Endothelial cell (in vitro differentiated cells): ENCODE results near the gene PIGU. TPM values are rescaled to one million over a fixed set of nuclear protein-coding genes. Genes with fewer than 3 reads are reported as not detected.

Experiments
- DNase-seq: peaks from one replicate; pipeline ENCODE4 v3.0.0; 2021; ENCODE audit warnings: low spot score
- H3K27ac Mint-ChIP-seq: one replicate; pipeline ENCODE4 v1.8.0; 2021; ENCODE audit warnings: mixed read lengths, inconsistent platforms; ENCODE audit not compliant: unreplicated experiment
- H3K27me3 Mint-ChIP-seq: one replicate; pipeline ENCODE4 v1.8.0; 2021; ENCODE audit warnings: mild to moderate bottlenecking, moderate library complexity, mixed read lengths, inconsistent platforms; ENCODE audit not compliant: unreplicated experiment
- H3K36me3 Mint-ChIP-seq: one replicate; pipeline ENCODE4 v1.8.0; 2021; ENCODE audit warnings: mild to moderate bottlenecking, low read depth, mixed read lengths, inconsistent platforms; ENCODE audit not compliant: unreplicated experiment
- H3K4me1 Mint-ChIP-seq: one replicate; pipeline ENCODE4 v1.8.0; 2021; ENCODE audit warnings: mild to moderate bottlenecking, mixed read lengths, inconsistent platforms; ENCODE audit not compliant: unreplicated experiment
- H3K4me3 Mint-ChIP-seq: one replicate; pipeline ENCODE4 v1.8.0; 2021; ENCODE audit warnings: mild to moderate bottlenecking, mixed read lengths, inconsistent platforms; ENCODE audit not compliant: unreplicated experiment
- H3K9me3 Mint-ChIP-seq: one replicate; pipeline ENCODE4 v1.8.0; 2021; ENCODE audit warnings: mixed read lengths, inconsistent platforms; ENCODE audit not compliant: unreplicated experiment
- CTCF ChIP-seq: fragments of 200-600 bp; sonication (generic); IDR thresholded peaks from one replicate; pipeline ENCODE4 v1.5.0; 2021; ENCODE audit warnings: antibody characterized with exemption; ENCODE audit not compliant: unreplicated experiment
- total RNA-seq: library from RNA; stranded (reverse); fragmentation: NEBNext Ultra II Directional; extraction: Animal tissue kit (Norgen Biotek cat#: 25700); gene quantifications from one replicate; pipeline ENCODE4 v1.2.1, GENCODE V29; 2021; ENCODE audit not compliant: unreplicated experiment

The PIGU gene
- total RNA-seq, 1 donor from 2014 or later, result 16.5 TPM

GRCh38 chr20:34689486-34689885, 12.6 kb upstream of the PIGU start:
- Mint-ChIP-seq H3K27me3 (peaks cover 1% of the 10 kb centered on the region), H3K4me1 (peaks cover 9% of the 10 kb centered on the region), H3K4me3 (no peak overlapping the region), H3K27ac (no peak overlapping the region), H3K36me3 (no peaks in the 10 kb centered on the region), H3K9me3 (no peaks in the 10 kb centered on the region)
- no peak for TF ChIP-seq CTCF
- no peak for DNase-seq

DNA sequence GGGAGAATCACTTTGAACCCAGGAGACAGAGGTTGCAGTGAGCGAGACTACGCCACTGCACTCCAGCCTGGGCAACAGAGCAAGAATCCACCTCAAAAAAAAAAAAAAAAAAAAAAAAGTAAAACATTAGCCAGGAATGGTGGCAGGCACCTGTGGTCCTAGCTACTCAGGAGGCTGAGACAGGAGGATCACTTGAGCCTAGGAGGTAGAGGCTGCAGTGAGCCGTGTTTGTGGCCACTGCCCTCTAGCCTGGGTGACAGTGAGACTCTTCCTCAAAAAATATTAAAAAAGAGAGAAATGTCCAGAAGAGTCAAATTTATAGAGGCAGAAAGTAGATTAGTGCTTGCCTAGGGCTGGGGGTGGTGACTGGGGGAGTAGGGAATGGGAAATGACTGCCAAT, 6.8 kb upstream of the PIGU start:
- Mint-ChIP-seq H3K27me3 (peaks cover 1% of the 10 kb centered on the region), H3K4me3 (no peak overlapping the region), H3K4me1 (peaks cover 9% of the 10 kb centered on the region), H3K36me3 (no peaks in the 10 kb centered on the region), H3K27ac (no peak overlapping the region), H3K9me3 (no peaks in the 10 kb centered on the region)
- no peak for DNase-seq
- no peak for TF ChIP-seq CTCF

DNA sequence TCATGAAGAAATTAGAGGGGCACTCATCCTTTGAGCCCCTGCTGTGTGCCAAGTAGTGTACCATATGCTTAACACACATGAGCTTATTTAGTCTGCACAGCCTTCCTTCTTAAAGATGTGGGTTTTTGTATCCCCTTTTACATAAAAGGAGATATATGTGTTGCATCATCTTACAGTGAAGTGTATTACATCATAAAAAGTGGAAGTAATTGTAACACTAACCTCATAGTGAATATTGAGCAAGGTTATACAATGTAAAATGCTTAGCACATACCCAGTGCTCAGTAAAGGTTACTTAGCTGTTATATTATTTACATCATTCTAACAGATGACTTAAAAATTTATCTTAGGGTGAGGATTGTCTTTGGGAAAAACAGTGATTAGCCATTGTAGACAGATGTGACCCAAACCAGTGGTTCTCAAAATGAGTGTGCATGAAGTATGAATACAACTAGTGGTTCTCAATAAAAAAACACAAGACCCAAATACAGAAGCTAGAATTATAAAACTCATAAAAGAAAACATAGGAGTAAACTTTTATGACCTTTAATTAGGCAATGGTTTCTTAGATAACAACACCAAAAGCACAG, 3.8 kb upstream of the PIGU start:
- TF ChIP-seq CTCF, result no peak
- Mint-ChIP-seq H3K36me3 (no peaks in the 10 kb centered on the region), H3K4me1 (peaks cover 13% of the 10 kb centered on the region), H3K4me3 (no peak overlapping the region), H3K27me3 (peaks cover 5% of the 10 kb centered on the region), H3K27ac (peak overlapping the region; percentile 57), H3K9me3 (no peaks in the 10 kb centered on the region)
- no peak for DNase-seq

DNA sequence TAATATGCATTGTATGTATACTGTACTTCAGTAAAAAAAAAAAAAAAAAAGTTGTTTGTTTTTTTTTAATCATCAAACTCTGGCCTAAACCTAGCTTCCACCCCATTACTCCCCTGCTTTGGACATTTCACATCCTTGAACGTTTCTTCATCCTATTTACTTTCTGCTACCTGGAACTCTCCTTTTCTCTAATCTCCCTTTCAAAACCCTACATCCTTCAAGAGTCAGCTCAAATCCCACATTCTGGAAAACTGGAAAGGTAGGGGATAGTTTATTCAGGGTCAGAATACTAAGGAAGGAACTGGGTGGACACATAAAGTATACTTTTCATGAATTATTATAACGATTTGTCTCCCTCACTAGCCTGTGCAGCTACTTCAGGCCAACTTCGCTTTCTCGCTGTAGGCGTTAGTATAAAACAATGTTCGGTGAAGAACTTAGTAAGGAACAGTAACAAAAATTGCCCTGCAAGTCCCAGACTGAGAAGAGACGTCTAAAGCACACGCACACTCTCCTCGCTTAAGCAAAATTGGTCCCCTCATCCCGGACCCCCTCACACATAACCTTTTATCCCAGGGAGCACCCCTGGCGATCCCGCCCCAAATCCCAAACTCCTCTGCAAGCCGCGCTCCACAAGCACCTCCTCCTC, 775 bp downstream of the PIGU start:
- peaks cover 3% of the 10 kb centered on the region for H3K27me3 Mint-ChIP-seq

More for the DNA sequence above, 775 bp downstream of the PIGU start:
- Mint-ChIP-seq H3K36me3 (no peaks in the 10 kb centered on the region), H3K9me3 (no peaks in the 10 kb centered on the region), H3K4me3 (peak overlapping the region; percentile 97), H3K4me1 (peaks cover 8% of the 10 kb centered on the region), H3K27ac (peak overlapping the region; percentile 50)
- DNase-seq, result no peak
- TF ChIP-seq CTCF, result no peak
